GM12864 (cell line): ENCODE results near the gene ZNF343.
A peak's percentile ranks its signal among the peaks of the same experiment; 100 is the strongest.
"Not testable (repeated sequence)": the region's sequence is repeated elsewhere in the genome, so short reads cannot be mapped to it uniquely, and the experiment has no call there.

Experiments
- DNase-seq: peaks from one replicate; pipeline ENCODE4 v3.0.0-alpha.2; 2011; ENCODE audit warnings: low read depth
- H3K4me3 ChIP-seq: 2 replicates; pipeline ENCODE4 v1.5.1; 2011; ENCODE audit warnings: mild to moderate bottlenecking, low read depth, low read length, control low read depth
- CTCF ChIP-seq: IDR thresholded peaks from 2 replicates; pipeline ENCODE4 v1.5.1; 2011; ENCODE audit warnings: low read depth, mild to moderate bottlenecking, moderate library complexity, low read length, control low read depth, inconsistent platforms; ENCODE audit errors: missing control alignments

ZNF343 gene

GRCh38 chr20:2528671-2529271 is 20.1 kb upstream of the ZNF343 start:
- no peak for DNase-seq

GRCh38 chr20:2527762-2528161 is 19.0 kb upstream of the ZNF343 start:
- no peak for TF ChIP-seq CTCF
- H3K4me3 ChIP-seq = no peak overlapping the region

More at GRCh38 chr20:2528671-2529271, 20.1 kb upstream of the ZNF343 start:
- no peak overlapping the region for H3K4me3 ChIP-seq
- no peak for TF ChIP-seq CTCF

GRCh38 chr20:2526218-2526583 is 17.5 kb upstream of the ZNF343 start:
- not testable (repeated sequence) for DNase-seq

More at GRCh38 chr20:2527762-2528161, 19.0 kb upstream of the ZNF343 start:
- DNase-seq = no peak

GRCh38 chr20:2524709-2525506 is 16.2 kb upstream of the ZNF343 start:
- peak overlapping the region; percentile 69 for H3K4me3 ChIP-seq
- TF ChIP-seq CTCF = no peak
- no peak for DNase-seq

More at GRCh38 chr20:2526218-2526583, 17.5 kb upstream of the ZNF343 start:
- not testable (repeated sequence) for H3K4me3 ChIP-seq

- TF ChIP-seq CTCF = peak; percentile 87
- no peak for DNase-seq
- H3K4me3 ChIP-seq = peak overlapping the region; percentile 69
Observed at GRCh38 chr20:2523919-2524708, 15.4 kb upstream of the ZNF343 start.

- DNase-seq, H3K4me3 ChIP-seq: not testable (repeated sequence)
Observed at GRCh38 chr20:2522826-2523429, 14.2 kb upstream of the ZNF343 start.

GRCh38 chr20:2521369-2522305 is 12.9 kb upstream of the ZNF343 start:
- no peak for DNase-seq
- H3K4me3 ChIP-seq = no peak overlapping the region
- TF ChIP-seq CTCF = peak; percentile 89
